Measurements from ENCODE around the gene PDE6B.
"Not testable (repeated sequence)": the region's sequence is repeated elsewhere in the genome, so short reads cannot be mapped to it uniquely, and the experiment has no call there.

PDE6B gene

DNA sequence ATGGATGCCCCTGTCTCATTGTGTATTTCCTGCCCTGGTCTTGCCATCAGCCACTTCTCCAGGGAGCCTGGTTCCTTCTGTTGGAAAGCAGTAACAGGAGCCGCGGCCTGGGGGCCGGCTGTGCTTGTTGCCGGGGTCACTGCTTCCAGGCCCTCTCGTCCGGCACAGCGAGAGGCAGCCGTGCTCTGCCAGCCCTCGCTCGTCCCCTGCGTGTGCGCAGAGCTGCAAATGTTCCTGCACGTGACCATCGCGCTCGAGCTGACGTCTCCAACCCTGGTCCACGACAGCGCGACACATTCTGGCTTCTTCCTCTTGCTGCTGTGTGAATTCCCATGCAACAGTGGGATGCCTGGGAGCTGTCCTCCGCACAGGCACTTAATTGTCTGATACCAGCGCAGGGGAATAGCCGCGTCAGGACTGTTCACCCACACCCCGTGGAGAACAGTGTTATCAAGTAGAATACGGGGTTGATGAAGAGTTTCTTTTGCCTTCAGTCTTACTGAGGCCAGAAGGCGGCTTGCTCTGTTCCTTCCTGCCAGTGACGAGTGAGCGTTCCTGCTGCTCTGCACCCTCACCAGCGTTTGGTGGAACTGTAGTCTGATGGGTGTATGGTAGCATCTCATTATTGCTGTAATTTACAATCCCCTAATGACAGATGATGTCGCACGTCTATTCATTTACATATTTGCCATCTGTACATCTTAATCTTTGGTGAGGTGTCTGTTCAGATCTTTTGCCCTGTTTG is 12.3 kb downstream of the PDE6B start:
- no peak for DNase-seq

DNA sequence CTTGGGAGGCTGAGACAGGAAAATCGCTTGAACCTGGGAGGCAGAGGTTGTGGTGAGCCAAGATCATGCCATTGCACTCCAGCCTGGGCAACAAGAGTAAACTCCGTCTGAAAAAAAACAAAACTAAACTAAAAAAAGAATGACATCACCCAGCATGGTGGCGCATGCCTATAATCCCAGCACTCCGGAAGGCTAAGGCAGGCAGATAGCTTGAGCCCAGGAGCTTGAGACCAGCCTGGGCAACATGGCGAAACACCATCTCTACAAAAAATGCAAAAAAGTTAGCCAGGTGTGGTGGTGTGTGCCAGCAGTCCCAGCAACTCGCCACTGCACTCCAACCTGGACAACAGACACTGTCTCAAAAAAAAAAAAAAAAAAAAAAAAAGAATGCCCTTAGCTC is 17.0 kb downstream of the PDE6B start:
- not testable (repeated sequence) for DNase-seq

DNA sequence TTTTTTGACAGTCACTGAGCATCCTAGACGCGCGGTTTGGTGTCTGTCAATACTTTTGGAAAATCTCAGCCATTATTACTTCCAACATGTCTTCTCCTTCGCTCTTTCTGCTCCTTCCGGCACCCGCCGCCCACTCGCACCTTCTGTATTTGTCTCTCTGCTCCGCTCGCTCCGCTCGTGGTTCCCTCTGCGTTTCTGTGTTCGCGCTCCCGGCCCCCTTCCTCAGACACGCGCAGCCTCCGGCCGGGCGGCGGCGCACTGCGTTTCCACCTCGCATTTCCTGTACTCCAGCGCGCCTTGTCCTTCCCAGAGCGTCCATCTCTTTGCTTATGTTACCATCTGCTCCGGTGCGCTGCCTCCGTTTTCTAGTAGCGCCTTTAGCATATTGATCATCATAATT is 21.1 kb downstream of the PDE6B start:
- peak; percentile 41 for DNase-seq

DNA sequence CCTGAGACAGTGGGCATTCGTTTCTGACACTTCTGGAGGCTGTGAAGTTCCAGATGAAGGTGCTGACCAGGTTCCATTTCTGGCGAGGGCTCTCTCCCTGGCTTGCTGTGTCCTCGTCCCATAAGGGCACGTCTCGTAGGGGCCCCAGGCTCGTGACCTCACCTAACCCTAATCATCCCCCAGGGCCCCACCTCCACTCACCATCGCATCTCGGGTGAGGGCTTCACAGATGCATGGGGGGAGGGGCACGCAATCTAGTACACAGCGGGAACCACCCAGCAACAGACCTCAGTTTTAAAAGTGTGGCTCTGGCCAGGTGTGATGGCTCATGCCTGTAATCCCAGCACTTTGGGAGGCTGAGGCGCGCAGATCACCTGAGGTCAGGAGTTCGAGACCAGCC is 22.1 kb downstream of the PDE6B start:
- DNase-seq, result no peak

DNA sequence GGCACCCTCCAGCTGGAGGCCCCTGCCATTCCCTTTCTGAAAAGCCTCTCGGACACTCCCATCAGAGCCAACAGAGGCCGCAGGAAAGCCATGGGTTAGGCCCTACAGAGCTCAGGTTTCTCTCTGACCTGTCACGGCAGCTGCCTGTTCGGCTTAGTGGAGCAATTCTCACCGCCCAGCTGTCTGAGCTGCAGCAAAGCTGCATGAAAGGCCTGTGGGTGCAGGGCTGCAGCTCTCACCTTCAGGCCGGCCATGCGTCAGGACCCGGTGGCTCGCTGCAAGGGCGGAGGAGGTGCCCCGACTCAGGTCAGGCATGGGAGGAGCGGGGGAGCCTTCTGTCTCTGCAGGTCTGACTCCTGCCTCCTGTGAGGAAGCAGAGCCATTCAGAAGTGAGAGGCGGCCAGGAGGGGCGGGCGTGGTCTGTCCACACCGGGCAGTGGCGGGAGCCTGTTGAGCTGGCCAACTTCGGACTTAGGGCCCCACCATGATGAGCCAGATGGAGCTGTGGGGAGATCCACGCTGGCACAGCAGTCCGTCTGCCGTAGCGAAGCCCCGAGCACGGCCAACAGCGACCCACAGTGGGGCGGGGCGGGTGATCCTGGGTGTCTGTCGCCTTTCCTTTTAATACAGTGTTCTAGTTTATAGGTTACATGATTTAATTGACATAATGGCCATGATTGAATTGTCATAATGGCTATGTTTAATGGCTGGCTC is 23.4 kb downstream of the PDE6B start:
- DNase-seq, result no peak

DNA sequence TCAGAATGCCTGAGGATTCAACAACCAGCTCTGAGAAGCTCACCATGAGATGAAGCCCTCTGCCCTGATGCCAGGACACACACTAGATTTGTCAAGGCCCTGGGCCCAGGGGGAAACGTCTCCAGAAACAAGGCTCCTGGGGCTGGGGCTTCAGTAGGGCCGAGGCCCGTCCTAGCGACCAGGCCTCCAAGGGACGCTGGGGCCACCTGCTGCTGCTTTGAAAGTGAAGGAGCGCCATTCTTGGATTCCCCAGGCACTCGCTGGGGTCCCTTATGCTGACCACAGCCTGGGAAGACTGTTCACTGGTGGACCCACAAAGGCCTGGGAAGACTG is 23.9 kb downstream of the PDE6B start:
- no peak for DNase-seq

DNA sequence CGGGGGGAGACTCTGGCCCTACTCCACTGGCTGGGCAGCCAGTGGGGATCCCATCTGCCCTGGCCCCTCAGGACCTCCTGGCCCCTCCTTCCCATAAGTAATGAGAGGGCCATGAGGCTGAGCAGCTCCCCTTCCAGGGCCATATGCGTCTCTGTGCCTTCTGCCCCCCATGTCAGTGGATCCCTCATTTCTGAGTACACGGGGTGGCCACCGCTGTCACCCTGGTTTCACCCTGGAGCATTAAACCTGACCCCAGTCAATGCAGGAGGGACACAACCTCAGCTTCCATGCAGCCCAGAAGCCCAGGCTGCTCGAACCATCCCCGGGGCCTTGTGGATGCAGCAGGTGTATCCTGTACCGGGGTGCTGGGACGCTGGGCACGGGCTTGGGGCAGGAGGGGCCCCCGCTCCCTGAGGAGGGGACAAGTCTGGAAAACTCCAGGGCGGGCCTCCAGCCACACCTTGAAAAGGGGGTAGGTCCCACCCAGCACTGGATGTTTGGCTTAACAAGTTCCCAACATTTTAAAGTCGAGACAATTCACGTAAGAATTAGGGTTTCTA is 24.5 kb downstream of the PDE6B start:
- DNase-seq, result no peak

DNA sequence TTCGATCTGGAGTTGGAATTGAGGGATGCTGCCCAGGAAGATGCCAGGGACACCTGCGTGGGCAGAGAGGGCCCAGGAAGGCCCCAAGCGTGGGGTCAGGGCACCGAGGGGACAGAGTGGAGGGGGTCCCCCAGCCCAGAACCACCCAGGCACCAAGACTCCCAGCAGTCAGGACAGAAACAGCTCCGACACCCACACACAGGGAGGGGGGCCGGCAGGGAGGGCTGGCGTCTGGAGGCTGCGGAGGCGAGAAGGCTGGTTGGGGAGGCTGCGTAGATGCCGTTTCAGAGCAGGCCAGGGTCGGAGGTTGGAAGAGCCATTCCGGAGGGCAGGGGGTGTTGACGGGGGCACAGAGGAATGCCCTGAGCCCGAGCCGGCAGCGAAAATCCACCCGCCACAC is 25.1 kb downstream of the PDE6B start:
- no peak for DNase-seq

DNA sequence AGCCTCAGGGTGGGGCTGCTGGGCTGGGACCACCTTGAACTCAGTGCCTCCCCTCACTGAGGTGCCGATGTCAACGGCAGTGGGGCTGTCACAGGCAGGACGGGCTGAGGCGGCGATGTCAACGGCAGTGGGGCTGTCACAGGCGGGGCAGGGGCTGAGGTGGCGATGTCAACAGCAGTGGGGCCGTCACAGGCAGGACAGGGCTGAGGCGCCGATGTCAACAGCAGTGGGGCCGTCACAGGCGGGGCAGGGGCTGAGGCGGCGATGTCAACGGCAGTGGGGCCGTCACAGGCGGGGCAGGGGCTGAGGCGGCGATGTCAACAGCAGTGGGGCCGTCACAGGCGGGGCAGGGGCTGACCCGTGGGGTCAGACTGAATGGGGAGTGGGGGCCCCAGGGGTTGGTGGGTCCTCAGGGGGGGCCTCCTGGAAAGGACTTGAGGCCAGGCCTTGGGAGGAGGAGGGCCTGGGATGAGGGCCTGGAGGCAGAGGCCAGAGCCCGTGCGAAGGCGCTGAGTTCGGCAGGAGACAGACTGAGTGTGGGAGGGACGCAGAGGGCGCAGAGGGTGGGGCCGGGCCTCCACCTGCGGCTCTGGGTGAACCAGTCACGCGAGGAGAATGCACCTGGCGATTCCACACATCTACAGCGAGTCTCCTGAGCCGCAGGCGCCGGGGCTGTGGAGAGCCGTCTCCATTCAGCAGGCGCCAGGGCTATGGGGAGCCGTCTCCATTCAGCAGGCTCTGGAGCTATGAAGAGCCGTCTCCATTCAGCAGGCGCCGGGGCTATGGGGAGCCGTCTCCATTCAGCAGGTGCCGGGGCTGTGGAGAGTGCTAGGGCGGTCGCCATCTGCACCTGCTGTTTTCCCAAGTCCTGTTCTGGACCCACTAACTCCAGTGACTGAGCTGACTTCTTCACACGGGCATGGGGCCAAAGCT is 25.8 kb downstream of the PDE6B start:
- no peak for DNase-seq

DNA sequence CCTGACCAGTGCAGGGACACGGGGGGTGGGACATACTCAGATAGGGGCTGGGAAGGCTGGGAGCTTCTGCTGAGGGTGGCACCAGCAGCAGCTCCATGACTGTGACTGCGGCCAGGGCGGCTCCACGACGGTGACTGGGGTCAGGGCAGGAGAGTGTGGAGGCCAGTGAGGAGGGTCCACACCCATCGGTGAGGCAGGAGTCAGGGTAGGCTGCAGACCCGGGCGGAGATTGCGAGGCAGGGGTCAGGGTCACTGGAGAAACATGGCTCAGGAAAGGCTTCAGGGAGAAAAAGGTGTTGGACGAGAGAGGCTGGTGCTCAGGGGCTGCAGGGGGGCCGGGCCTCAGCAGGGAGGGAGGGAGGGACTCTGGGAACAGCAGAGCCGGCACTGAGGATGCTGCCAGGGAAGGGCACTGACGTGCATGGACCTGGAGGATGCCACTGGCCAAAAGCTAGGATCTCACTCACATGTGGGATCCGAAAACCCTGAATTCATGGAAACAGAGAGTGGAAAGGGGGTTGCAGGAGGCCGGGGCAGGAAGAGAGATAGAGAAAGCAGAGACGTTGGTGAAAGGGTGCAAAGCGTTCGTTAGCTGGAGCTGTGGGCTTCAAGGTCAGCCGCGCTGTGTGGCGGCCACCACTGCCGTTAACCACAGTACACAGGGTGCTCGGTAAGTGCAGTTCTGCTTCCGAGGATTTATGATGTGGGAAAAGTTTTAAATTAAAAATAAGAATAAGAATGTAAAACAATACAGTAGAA is 26.7 kb downstream of the PDE6B start:
- DNase-seq, result no peak

DNA sequence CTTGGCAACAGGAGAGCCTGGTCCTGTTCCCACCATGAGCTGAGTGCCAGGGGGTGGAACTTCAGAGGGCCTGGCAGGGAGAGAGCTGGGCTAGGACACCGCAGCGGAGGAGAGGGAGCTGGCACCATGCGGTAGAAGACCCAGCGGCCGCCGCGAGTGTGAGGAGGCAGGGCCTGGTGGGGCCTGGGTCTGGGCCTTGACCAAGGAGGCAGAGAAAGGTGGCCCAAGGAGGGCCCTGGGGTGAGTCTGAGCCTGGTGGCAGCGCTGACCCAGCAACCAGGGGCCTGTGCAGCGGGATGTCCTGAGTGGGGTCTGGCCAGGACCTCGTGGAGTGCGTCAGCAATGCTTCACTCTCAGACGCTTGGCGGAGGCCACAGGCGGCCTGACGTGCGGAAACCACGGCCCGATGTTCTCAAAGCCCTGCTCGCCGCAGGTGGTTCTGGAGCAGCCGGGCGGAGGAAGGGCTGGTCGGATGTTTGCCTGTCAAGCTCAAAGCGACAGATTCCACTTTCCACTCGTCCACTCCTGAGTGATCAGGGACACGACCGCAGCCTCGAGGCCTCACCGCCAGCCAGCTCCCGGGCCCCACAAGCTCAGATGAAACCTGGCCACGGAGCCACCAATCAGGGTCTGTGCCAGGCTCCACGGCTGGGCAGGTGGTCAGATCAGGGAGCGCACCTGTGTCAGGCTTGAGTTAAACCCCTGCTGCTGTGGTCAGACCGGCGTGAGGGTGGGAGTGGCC is 27.9 kb downstream of the PDE6B start:
- no peak for DNase-seq

DNA sequence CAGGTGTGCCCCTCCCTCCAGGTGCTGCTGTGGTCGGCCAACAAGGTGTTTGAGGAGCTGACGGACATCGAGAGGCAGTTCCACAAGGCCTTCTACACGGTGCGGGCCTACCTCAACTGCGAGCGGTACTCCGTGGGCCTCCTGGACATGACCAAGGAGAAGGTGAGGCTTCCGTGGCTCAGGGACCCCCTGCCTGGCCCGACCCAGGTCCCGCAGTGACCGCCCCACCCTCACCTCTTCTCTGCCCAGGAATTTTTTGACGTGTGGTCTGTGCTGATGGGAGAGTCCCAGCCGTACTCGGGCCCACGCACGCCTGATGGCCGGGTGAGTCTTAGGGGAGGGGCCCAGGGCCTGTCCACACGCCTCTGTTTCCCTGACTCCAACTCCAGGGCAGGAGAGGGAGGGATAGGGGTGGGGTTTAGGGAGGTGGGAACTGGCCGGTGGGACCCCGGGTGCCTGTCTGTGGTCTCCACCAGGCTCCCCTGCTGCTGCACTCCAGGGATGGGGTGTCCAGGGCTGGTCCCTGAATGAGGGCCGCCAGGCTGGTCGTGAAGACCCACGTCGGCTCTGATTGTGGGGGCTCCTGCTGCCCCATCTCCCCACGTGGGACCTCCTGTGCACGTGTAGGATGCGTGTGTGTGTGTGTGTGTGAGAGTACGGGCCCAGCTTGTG is 28.6 kb downstream of the PDE6B start:
- no peak for DNase-seq

DNA sequence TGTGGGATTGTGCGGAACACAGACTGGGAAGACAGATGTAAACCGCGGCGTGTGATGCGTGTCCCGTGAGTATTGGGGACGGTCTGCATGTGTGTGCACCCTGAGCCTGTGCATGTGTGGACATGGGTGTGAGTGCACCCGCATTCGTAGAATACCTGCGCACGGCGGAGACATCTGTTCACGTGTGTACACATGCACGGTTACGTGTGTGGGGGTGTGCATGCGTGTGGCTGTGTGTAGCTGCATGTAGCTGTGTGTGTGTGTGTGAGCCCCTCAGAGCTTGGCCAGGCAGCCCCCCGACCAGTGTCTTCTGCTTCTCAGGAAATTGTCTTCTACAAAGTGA is 29.1 kb downstream of the PDE6B start:
- no peak for DNase-seq

DNA sequence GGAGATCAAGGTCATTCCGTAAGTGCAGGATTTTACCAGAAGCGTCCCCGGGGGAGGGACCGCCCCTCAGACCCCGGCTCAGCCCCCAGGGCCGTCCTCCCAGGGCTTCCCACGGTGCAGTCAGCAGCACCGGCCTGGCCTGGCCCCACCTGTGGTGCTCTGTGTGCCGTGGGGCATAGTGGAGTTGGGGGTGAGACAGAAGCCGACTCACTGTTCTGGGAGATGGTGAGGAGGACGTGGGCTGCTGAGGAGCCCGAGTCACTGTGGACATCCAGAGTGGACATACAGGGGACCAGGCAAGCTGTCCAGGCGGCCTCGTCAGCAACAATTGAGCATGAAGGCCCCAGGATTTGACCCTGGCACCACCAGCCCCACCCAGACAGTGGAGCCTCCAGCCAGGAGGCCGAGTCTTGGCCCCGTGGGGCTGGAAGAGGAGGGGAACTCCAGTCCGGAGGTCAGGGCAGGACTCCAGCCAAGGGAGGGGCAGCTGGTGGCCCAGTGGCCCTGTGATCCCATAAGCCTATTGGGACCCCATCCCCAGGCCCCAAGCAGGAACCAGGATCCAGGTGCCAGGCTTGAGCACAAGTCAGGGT is 29.6 kb downstream of the PDE6B start:
- DNase-seq, result no peak

DNA sequence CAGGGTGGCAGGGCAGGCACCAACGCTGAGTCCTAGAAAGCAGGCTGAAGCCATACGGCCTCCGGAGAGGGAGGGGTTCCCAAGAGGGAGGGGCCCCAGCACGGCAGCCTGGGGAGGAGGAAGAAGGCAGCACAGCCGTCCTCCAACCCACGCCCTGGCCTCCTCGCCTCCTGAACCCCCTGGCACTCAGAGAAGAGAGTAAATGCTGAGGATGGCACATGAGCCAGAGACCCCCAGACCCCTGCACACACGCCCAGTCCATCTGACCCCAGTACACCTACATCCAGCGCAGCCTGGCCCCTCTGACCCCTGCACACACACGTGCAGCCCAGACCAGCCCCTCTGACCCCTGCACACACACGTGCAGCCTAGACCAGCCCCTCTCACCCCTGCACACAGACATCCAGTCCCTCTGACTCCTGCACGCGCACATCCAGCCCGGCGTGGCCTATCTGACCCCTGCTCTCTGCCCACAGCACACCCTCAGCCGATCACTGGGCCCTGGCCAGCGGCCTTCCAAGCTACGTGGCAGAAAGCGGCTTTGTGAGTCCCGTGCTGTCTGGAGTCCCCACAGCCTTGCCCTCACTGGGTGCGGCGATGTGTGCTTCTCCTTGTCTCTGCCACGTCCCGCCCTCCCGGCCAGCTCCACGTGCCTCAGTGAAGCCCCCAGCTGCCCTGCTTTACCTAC is 30.2 kb downstream of the PDE6B start:
- DNase-seq, result no peak

DNA sequence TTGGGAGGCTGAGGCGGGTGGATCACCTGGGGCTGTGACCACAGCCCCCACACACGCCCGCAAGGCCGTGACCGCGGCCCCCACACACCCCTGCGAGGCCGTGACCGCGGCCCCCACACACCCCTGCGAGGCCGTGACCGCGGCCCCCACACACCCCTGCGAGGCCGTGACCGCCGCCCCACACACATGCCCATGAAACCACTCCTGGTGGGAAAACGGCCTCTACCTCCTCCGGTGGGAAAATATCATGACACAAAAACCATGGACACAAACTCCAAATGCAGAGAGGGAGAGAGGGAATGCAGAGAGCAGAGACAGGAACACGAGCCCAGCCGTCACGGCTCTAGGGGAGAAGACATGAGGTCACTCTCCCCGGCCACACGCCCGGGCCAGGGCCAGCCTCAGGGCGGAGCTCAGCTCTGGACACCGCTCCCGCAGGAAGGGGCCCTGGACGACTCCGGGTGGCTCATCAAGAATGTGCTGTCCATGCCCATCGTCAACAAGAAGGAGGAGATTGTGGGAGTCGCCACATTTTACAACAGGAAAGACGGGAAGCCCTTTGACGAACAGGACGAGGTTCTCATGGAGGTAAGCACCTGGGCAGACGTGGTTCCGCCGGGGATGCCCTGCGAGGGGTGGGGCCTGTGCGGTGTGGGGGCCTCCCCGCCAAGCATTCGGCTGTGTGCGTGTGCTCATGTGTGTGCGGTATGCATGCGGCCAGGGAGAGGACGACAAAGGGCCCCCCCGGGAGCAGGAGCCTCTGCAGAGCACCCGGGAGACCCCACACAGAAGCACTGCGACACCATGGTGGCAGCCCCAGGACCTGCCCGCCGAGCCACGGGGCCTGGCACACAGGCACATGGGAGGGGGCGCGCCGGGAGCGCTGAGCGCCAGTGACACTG is 31.3 kb downstream of the PDE6B start:
- no peak for DNase-seq

DNA sequence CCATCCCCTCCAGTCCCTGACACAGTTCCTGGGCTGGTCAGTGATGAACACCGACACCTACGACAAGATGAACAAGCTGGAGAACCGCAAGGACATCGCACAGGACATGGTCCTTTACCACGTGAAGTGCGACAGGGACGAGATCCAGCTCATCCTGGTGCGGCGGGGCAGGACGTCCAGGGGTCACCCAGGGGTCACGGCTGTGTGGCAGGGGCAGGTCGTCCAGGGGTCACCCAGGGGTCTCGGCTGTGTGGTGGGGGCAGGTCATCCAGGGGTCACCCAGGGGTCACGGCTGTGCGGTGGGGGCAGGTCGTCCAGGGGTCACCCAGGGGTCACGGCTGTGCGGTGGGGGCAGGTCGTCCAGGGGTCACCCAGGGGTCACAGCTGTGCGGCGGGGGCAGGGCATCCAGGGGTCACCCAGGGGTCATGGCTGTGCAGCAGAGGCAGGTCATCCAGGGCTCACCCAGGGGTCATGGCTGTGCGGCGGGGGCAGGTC is 32.0 kb downstream of the PDE6B start:
- no peak for DNase-seq

DNA sequence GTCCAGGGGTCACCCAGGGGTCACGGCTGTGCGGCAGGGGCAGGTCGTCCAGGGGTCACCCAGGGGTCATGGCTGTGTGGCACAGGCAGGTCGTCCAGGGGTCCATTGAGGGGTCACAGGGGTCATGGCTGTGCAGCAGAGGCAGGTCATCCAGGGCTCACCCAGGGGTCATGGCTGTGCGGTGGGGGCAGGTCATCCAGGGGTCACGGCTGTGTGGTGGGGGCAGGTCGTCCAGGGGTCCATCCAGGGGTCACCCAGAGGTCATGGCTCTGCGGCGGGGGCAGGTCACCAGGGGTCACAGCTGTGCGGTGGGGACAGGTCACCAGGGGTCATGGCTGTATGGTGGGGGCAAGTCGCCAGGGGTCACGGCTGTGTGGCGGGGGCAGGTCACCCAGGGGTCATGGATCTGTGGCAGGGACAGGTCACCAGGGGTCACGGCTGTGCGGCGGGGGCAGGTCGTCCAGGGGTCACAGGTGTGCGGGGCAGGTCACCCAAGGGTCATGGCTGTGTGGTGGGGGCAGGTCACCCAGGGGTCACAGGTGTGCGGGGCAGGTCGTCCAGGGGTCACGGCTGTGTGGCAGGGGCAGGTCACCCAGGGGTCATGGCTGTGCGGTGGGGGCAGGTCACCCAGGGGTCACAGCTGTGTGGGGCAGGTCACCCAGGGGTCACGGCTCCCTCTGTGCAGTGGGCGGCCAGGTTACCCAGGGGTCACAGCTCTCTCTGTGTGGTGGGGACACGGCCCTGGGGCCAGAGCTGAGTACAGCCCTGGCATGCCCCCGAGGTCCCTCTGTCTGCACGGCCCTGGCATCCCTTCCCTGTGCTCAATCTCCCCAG is 32.7 kb downstream of the PDE6B start:
- DNase-seq, result no peak

Measured in stimulated activated CD8-positive, alpha-beta memory T cell treated with anti-CD3 and anti-CD28 coated beads, Interleukin-4, amount 100 ng/mL, for 48 hours (primary cell).